EH (cell line): ENCODE measurements around the gene ACSF2.
"Not testable (repeated sequence)": the region's sequence is repeated elsewhere in the genome, so short reads cannot be mapped to it uniquely, and the experiment has no call there.

Source experiments
- DNase-seq: peaks from one replicate; pipeline ENCODE4 v3.0.0-alpha.2; 2015; ENCODE audit warnings: low read depth

ACSF2 gene

DNA sequence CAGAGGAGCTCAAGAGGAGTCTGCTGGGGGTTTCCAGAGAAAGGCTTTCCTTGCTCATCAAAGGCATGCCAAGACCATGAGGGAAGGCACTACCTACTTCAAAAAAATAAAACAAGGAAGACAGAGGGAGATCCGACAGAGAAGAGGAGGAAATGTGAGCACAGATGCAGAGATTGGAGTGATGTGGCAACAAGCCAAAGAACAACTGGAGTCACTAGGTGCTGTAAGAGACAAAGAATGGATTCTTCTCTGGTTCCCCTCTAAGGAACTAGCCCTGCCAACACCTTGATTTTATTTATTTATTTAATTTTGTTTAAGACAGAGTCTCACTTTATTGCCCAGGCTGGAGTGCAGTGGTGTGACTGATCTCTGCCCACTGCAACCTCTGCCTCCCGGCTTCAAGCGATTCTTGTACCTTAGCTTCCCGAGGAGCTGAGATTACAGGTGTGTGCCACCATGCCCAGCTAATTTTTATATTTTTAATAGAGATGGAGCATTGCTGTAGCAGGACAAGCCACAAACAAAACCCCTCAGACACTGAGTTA is 13.8 kb upstream of the ACSF2 start:
- DNase-seq, result no peak

DNA sequence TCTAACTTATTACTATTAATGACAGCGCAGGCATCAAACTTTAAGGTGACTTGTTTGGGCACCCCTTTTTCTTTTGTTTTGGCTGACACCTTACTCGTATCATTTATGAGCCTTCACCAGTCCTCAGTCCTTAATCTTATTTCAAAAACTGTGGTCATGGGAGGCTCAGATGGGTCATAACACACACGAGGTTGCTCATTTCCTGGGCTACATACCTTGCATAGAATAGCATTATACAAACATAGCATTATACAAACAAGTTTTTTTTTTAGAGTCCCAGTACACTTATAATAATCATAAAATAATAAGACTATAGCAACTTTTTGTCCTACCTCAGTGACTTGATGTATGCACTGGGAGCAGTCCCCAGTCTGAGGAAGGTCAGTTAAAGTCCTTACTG is 11.2 kb upstream of the ACSF2 start:
- DNase-seq, result peak; percentile 32

DNA sequence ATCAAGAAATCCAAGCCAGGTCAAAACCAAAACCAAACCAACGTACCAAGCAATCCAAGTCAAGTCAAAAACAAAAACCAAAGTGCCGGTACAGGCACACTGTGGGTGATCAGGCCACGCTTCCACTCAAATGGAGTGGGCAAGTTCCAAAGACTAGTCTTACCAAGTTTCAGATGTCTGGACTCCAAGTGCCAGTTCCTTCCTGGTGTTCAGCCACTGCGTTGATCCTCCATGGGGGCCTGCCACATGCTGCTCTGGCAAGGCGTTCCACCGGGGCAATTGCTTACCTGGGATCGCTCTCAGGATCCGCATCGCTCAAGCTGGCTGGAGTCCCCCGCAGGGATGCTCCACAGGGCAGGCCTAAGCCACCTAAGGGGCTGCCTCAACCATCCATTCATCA is 6.4 kb upstream of the ACSF2 start:
- DNase-seq, result not testable (repeated sequence)

DNA sequence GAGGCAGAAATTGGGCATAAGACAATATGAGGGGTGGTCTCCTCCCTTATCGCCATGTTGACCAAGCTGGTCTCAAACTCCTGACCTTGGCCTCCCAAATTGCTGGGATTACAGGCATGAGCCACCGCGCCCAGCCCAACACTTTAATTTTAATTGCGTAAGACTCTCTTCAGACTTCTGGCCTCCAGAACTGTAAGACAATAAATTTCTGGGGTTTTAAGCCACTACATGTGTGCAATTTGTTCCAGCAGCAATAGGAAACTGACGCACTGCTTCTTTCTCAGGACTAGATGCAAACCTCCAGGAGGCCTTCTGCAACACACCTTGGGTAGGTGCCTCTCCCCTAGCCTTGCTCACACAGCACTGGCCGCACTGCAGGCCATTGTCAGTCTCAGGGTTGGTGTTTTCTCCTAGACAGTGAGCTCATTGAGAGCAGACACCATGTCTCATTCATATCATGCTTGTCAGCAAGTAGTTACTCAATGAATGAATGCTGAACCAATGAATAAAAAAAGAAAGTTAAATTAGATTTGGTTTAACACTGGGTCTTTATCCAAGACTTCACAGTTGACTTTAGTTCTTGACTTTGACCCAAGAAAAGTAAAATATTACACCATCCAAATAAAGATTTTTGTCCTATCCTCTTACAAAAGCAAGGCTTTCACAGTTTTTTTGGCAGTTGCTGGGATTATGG is 5.5 kb upstream of the ACSF2 start:
- no peak for DNase-seq

DNA sequence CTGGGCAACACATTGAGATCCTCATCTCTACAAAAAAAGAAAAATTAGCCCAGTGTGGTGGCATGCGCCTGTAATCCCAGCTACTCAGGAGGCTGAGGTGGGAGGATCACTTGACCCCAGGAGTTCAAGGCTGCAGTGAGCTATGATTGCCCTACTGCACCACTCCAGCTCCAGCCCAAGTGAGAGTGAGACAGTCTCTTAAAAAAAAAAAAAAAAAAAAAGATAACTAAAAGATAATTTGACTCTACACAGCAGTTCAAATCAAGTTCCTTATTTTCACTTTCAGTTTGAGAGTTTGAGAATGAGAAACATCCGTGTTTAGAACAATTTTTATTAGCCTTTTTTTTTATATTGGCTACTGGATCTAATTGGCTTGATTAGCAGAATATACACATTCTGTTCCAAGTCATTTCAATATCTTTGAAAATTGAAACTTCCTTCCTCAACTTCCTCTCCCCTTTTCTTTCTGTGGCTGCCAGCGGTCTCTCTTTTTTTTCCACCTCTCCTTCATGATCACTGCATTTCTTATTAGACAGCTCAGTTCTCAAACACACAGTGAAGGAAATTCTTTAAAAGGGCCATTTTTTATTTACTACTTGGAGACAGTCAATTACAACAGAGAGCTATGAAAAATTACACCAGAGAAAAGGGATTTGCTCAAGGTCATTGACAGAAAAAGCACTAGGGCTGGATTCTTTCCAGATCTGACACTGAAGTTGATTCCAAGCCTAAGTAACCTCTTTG is 4.5 kb upstream of the ACSF2 start:
- peak; percentile 34 for DNase-seq

DNA sequence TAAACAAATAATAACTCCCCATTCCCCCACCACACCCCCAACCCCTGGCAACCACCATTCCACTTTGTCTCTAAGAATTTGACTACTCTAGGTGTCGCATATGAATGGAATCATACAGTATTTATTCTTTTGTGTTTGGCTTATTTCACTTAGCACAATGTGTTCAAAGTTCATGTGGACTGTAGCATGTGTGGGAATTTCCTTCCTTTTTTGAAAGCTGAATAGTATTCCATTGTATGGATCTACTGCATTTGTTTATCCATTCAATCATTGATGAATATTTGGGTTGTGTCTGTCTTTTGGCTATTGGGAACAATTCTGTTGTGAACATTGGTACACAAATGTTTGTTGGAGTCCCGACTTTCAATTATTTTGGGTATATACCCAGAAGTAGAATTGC is 3.3 kb upstream of the ACSF2 start:
- no peak for DNase-seq

DNA sequence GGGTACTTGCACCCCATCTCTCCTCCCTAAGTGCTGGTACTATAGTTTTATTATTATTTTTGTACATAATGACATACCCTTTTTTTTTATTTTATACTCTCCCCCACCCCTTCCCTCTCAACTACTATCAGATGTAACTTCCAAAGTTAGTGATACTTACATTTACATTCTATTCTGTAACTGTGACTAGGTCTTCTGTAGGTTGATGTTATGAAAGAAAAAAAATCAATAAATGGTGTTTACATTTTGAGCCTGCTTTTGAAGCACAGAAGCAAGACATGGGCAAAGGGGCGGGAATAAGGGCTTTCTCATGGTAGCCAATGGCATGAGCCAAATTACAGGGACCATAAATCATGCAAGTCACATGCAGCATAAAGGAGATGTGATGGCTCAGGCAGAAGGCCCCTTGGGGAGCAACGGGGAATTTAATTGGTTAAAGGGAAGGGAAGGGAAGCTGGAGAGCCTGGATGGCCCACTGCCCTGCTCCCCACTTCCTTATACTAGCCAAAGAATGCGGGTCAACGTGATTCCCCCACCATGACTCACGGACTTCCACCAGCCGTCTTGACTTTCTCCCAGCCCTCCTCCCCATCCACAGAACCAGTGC is 2.4 kb upstream of the ACSF2 start:
- peak; percentile 99 for DNase-seq

DNA sequence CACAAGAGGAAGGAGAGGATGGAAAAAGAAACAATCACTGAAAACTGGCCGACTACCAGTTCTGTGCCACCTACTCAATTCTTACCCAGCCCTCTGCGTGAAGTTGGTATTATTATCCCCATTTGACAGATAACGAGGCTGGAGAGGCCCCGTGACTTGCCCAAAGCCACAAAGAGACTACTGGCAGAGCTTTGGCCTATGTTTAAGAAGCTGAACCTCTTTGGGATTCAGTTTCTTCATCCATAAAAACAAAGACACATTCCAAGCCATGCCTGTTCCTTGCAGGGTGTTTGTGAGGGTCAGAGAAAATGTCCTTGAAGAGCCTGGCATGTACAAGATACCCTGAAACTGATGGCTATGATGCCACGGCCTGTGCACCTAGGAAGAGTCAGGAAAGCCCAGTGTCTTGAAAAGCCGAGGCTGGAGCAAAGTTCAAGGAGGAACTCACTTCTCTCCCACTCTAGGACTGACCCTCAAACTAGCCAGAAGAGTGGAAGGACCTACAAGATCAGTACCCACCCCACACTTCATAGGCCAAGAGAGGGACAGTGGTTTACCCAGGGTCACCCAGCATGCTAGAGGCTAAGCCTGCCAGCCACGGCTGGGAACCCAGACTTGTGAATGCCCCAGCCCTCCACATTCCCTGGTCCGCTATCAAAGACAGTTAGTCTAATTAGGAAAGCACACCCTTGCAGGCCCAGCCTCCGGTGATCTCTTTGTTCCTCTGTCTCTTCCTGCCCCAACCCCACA is 1.6 kb upstream of the ACSF2 start:
- no peak for DNase-seq

DNA sequence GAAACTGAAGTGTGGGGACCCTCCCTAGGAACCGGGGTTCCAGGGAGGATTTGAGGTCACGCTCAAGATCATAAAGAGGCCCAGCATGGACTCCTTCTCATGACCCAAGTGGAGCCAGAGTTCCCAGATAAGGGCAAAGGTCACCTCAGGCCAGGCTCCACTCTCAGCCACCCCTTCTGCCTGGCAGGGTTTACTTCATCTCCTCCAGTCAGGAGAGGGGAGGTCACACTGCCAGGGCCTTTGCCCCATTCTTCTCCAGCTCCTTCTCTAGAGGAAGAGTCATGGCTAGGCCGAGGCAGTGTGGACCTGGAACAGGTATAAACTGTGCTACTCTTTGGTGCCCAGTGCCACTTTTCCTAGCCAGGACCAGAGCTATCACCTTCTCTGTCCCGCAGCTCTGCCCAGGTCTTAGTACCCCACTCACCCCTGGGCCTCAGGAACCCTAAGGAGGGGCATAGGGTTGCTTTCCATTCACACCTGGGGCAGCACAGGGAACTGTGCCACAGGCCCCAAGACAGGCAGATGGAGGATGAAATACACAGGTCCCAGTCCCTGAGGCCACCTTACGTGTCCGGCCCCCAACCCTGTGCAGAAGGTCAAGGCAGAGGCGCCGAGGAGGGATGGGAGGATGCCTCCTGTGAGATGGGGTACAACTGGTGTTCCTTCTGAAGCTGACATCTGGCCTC is 879 bp upstream of the ACSF2 start:
- no peak for DNase-seq

DNA sequence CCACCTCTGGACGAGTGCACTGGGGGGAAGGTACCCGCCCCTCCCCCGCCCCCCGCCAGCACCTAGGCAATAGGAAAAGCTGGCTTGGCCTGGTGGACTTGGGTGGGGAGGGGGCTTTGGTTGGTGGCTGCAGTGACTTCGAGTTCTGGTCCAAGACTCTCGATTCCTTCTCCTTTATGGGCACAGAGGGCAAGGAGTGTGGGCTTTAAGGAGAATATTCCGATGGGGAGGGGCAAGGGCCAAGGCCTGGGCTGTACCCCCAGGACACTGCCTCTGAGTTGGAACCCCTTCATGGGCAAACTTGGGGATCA is 409 bp downstream of the ACSF2 start:
- DNase-seq, result no peak

DNA sequence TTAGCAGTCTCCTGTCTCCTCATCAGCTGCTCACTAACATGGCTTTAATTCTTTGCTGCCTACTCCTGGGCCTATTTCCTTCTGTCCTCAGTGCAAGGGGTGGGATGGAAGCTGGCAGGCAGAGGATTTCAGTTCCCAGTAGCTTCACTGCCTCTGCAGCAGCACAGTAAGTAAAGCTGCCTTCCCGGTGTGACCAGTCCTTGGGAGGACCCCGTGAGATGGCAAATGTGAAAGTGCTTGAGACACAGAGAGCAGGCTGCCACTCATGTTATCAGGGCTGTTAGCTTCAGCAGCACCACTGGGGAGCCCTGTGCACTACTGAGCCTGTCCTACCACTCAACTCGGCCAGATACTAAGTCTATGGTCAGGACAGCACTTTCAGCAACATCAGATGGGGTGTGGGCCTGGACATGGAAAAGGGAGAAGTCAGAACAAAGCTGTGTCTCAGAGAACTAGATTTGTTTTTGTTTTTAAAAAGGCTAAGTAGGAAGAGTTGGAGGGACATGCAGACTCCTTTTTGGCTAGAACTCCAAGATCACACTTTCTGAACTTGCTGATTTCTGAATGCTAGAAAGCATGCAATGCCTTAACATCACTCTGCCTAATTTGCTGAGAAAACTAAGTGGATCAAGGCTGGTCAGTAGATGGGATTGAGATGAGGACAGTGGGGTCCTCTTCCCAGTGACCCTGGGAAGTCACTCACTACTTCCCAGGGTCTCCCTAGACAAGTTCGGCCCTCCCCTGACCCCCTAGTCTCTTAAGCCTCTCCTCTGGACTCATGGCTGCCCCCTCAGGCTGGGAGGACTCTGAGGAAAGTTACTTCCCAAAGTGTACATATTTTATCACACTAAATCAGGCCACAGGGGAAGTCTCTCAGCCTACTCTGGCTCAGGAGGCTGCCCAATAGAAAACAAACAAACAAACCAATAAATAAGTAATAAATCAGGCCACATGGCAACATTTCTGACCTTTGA is 1.1 kb downstream of the ACSF2 start:
- DNase-seq, result peak; percentile 55

DNA sequence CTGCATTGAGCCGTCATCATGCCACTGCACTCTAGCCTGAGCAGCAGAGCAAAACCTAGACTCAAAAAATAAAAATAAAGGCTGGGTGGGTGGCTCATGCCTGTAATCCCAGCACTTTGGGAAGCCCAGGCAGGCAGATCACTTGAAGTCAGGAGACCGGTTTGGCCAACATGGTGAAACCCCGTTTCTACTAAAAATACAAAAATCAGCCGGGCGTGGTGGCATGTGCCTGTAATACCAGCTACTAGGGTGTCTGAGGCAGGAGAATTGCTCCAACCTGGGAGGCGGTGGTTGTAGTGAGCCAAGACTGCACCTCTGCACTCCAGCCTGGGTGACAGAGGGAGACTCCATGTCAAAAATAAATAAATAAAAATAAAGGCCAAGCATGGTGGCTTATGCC is 2.1 kb downstream of the ACSF2 start:
- DNase-seq, result not testable (repeated sequence)

DNA sequence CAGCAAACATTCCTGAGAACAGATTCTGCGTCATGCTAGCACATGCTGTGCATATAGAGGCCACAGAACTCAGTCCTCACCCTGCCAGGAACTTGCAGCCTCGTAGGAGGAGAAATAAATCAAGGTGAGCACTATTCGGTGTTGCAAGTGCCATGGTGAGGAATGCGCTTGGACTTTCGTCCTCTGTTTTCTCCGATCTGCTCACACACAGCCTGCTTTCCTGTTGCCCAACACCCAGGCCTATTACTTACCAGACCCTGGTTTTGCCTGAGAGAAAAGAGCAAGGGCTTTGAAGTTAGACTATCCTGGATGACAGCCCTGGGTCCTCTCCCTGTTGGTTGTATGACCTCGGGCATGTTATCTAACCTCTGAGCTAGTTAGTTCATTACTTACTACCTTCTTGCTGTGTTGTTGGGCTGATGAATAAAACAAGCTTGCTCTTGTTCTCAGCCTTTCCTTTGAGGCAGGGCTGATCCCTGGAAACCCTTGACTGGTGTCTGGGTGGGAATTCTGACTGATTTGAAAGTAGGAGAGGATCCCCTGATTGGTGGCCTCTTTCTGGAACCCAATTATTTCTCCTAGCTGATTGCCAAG is 2.9 kb downstream of the ACSF2 start:
- no peak for DNase-seq

DNA sequence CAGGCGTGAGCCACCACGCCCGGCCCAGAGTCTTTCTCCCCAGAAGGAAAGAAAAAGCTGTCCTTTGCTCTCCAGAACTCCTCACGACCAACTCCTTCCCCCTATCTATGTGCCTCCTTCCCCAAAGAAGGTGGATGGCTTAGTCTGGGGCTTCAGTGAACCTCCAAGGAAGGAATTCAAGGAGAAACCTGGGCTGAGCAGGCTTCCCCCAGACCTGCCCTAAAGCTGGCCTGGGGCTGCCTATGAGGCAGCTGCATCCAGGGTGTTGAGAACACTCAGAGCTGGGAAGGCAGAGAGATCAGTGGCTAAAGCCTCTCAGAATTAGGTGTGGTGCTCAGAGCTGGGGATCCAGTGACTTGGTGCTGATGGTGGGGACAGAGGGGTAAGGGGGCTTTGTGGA is 3.8 kb downstream of the ACSF2 start:
- no peak for DNase-seq

DNA sequence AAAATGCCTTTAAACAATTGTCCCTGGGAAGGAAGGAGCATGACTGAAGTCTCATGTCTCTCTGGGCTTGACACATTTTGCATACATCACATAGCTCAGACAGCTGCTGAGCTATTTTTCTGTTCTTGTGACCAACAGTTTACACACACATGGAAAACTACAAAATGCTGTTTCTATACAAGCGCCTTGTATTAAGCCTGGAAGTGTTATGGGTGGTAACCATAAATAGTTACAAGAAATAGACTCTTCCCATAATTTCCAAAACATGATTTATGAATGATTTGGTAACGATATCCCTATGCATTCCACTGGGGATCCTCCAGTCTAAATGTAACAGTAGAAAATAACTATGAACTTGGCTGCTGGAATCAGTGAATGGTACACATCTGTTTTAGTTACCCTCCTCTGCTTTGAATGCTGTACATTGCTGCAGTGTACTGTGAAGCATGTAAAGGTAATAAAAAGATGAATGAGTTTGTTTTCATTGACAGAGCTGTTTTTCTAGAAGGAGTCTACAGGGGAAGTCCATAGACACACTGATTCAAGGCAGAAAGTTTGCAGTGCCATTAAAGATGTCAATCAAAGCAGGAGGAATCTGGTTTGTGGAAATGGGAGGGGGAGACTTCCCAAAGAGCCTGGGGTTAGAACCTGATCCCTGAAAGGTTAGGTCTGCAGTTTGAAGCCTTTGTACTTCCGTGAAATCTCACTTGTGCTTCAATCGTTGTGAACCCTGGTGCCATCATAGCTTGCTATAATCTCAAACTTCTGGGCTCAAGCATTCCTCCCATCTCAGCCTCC is 5.0 kb downstream of the ACSF2 start:
- DNase-seq, result no peak

DNA sequence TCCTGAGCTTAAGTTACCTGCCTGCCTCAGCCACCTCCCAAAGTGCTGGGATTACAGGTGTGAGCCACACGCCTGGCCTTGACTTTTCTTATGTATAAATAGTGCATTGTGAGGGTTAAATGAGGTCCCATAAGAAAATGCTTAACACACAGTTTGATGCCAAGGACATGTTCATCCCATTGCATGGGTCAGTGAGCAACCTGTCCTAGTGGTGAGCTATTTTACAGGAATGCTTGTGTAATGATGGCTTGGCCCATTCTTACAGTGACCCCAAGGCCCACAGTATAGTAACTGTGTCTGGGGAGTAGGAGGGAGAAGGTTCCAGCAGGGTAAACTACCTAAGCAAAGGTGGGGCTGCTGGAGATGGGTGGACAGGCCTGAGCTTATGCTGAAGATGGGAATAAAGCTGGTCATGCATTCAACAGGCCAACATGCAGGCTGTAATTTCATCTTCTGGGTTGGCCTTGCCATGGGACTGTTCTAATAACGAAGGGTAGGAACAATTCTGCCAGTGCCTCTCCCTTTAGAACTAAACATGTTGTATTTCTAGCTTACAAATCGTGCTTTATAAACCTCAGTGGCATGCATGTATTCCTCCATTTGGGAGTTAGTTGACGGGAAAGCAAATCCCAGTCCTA is 6.2 kb downstream of the ACSF2 start:
- DNase-seq, result no peak

DNA sequence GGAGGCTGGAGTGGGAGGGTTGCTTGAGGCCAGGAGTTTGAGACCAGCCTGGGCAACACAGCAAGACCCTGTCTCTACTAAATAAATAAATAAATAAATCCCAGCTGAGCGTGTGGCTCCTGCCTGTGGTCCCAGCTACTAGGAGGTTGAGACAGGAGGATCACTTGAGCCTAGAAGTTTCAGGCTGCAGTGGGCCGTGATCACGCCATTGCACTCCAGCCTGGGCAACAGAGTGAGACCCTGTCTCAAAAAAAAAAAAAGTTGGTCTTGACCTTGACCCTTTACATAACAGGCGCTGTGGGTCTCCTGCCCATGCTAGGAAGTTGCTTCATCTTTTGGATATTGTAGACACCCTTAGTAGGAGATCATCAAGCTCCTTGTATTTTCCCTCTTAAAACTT is 11.4 kb downstream of the ACSF2 start:
- no peak for DNase-seq

DNA sequence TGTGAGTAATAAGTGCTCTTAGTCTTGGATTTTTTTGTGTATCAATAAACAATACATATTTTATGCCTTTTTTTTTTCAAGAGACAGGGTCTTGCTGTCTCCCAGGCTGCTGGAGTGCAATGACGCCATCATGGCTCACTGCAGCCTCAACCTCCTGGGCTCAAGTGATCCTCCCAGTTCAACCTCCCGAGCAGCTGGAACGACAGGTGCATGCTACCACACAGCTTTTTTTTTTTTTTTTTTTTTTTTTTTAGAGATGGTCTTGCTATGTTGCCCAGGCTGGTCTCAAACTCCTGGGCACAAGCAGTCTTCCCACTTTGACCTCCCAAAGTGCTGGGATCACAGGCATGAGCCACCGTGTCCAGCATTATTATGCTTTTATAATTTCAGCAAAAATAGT is 13.0 kb downstream of the ACSF2 start:
- no peak for DNase-seq
